Measurements from ENCODE around the gene TMEM232.
"Not testable (repeated sequence)": the region's sequence is repeated elsewhere in the genome, so short reads cannot be mapped to it uniquely, and the experiment has no call there.

TMEM232 gene

GRCh38 chr5:110618941-110619340 lies 107.5 kb downstream of the TMEM232 start:
- DNase-seq = no peak

- DNase-seq = no peak
These were observed 110.5 kb downstream of the TMEM232 start for GRCh38 chr5:110616009-110616408.

GRCh38 chr5:110612794-110613247 lies 113.7 kb downstream of the TMEM232 start:
- no peak for DNase-seq

- DNase-seq = no peak
These were observed 114.7 kb downstream of the TMEM232 start for GRCh38 chr5:110611817-110612216.

- DNase-seq = no peak
These were observed 131.6 kb downstream of the TMEM232 start for GRCh38 chr5:110594866-110595265.

GRCh38 chr5:110590187-110590586 lies 136.3 kb downstream of the TMEM232 start:
- DNase-seq = no peak

- DNase-seq = no peak
These were observed 138.0 kb downstream of the TMEM232 start for GRCh38 chr5:110588286-110588980.

- DNase-seq = no peak
These were observed 145.8 kb downstream of the TMEM232 start for GRCh38 chr5:110580625-110581024.

- no peak for DNase-seq
These were observed 153.7 kb downstream of the TMEM232 start for GRCh38 chr5:110572729-110573128.

GRCh38 chr5:110562191-110562590 lies 164.3 kb downstream of the TMEM232 start:
- no peak for DNase-seq

GRCh38 chr5:110561510-110561909 lies 165.0 kb downstream of the TMEM232 start:
- DNase-seq = no peak

- no peak for DNase-seq
These were observed 177.2 kb downstream of the TMEM232 start for GRCh38 chr5:110549301-110549700.

GRCh38 chr5:110548171-110548570 lies 178.3 kb downstream of the TMEM232 start:
- no peak for DNase-seq

GRCh38 chr5:110547495-110547894 lies 179.0 kb downstream of the TMEM232 start:
- DNase-seq = no peak

- no peak for DNase-seq
These were observed 180.8 kb downstream of the TMEM232 start for GRCh38 chr5:110545716-110546115.

- DNase-seq = no peak
These were observed 181.9 kb downstream of the TMEM232 start for GRCh38 chr5:110544603-110545002.

GRCh38 chr5:110542949-110543348 lies 183.5 kb downstream of the TMEM232 start:
- no peak for DNase-seq

- DNase-seq = no peak
These were observed 190.1 kb downstream of the TMEM232 start for GRCh38 chr5:110536120-110537115.

GRCh38 chr5:110535146-110535545 lies 191.3 kb downstream of the TMEM232 start:
- not testable (repeated sequence) for DNase-seq

GRCh38 chr5:110525762-110526161 lies 200.7 kb downstream of the TMEM232 start:
- no peak for DNase-seq

- no peak for DNase-seq
These were observed 209.1 kb downstream of the TMEM232 start for GRCh38 chr5:110517396-110517795.

- no peak for DNase-seq
These were observed 212.4 kb downstream of the TMEM232 start for GRCh38 chr5:110514030-110514429.

GRCh38 chr5:110512266-110512665 lies 214.2 kb downstream of the TMEM232 start:
- DNase-seq = no peak

GRCh38 chr5:110510146-110510545 lies 216.3 kb downstream of the TMEM232 start:
- no peak for DNase-seq

All from GF-D8 (cell line).